H9 (cell line): ENCODE results near the gene SLC25A18. TPM values are rescaled to one million over a fixed set of nuclear protein-coding genes. Genes with fewer than 3 reads are reported as not detected.

ENCODE experiments used
- DNase-seq: peaks from one replicate; pipeline ENCODE4 v3.0.0-alpha.2; 2017
- H2AFZ ChIP-seq: one replicate; pipeline ENCODE4 v1.6.1; 2013; ENCODE audit warnings: mild to moderate bottlenecking, low read length, control low read depth, moderate library complexity
- H2AK5ac ChIP-seq: 2 replicates; pipeline ENCODE4 v1.6.1; 2013; ENCODE audit warnings: low read length, control low read depth, mixed read lengths; ENCODE audit not compliant: insufficient read length
- H2BK120ac ChIP-seq: one replicate; pipeline ENCODE4 v1.6.1; 2013; ENCODE audit warnings: low read depth, mild to moderate bottlenecking, low read length, control low read depth, inconsistent platforms; ENCODE audit not compliant: poor library complexity, severe bottlenecking
- H2BK12ac ChIP-seq: 2 replicates; pipeline ENCODE4 v1.6.1; 2013; ENCODE audit warnings: low read length, control low read depth, mixed read lengths, low read depth; ENCODE audit not compliant: insufficient read length
- H2BK15ac ChIP-seq: 2 replicates; pipeline ENCODE4 v1.6.1; 2013; ENCODE audit warnings: low read depth, low read length, control low read depth
- H2BK20ac ChIP-seq: one replicate; pipeline ENCODE4 v1.6.1; 2013; ENCODE audit warnings: low read depth, mild to moderate bottlenecking, low read length, control low read depth, inconsistent platforms; ENCODE audit not compliant: poor library complexity, severe bottlenecking
- H2BK5ac ChIP-seq: 2 replicates; pipeline ENCODE4 v1.6.1; 2013; ENCODE audit warnings: low read length, control low read depth, mixed read lengths; ENCODE audit not compliant: insufficient read length
- H3K14ac ChIP-seq: 2 replicates; pipeline ENCODE4 v1.6.1; 2013; ENCODE audit warnings: low read length, control low read depth; ENCODE audit not compliant: insufficient read depth
- H3K18ac ChIP-seq: 2 replicates; pipeline ENCODE4 v1.6.1; 2013; ENCODE audit warnings: low read depth, mild to moderate bottlenecking, mixed read lengths, low read length, control low read depth; ENCODE audit not compliant: insufficient read length
- H3K23ac ChIP-seq: 2 replicates; pipeline ENCODE4 v1.6.1; 2013; ENCODE audit warnings: low read length, control low read depth, mixed read lengths, low read depth; ENCODE audit not compliant: insufficient read length
- H3K23me2 ChIP-seq: 2 replicates; pipeline ENCODE4 v1.6.1; 2013; ENCODE audit warnings: low read depth, mild to moderate bottlenecking, mixed read lengths, low read length, control low read depth; ENCODE audit not compliant: insufficient read length, poor library complexity, severe bottlenecking
- H3K27ac ChIP-seq: 2 replicates; pipeline ENCODE4 v1.5.1; 2013; ENCODE audit warnings: low read length, control low read depth, mixed read lengths, low read depth; ENCODE audit not compliant: insufficient read length
- H3K27me3 ChIP-seq: 2 replicates; pipeline ENCODE4 v1.6.1; 2013; ENCODE audit warnings: low read length, control low read depth, inconsistent platforms; ENCODE audit not compliant: insufficient read depth
- H3K4ac ChIP-seq: 2 replicates; pipeline ENCODE4 v1.6.1; 2013; ENCODE audit warnings: low read depth, mild to moderate bottlenecking, control low read depth, inconsistent platforms, low read length, moderate library complexity
- H3K4me1 ChIP-seq: 2 replicates; pipeline ENCODE4 v1.6.1; 2013; ENCODE audit warnings: low read length, control low read depth, inconsistent platforms; ENCODE audit not compliant: insufficient read depth
- H3K4me2 ChIP-seq: 2 replicates; pipeline ENCODE4 v1.6.1; 2013; ENCODE audit warnings: low read length, control low read depth, mixed read lengths; ENCODE audit not compliant: insufficient read length, insufficient read depth
- H3K56ac ChIP-seq: 2 replicates; pipeline ENCODE4 v1.6.1; 2013; ENCODE audit warnings: low read depth, mild to moderate bottlenecking, mixed read lengths, low read length, control low read depth; ENCODE audit not compliant: insufficient read length
- H3K79me1 ChIP-seq: 2 replicates; pipeline ENCODE4 v1.6.1; 2013; ENCODE audit warnings: low read depth, mild to moderate bottlenecking, moderate library complexity, low read length, control low read depth, inconsistent platforms; ENCODE audit not compliant: insufficient read depth, poor library complexity, severe bottlenecking
- H3K79me2 ChIP-seq: 2 replicates; pipeline ENCODE4 v1.6.1; 2013; ENCODE audit warnings: low read length, control low read depth, inconsistent platforms; ENCODE audit not compliant: insufficient read depth
- H3K9ac ChIP-seq: 2 replicates; pipeline ENCODE4 v1.6.1; 2013; ENCODE audit warnings: low read length, control low read depth, mixed read lengths; ENCODE audit not compliant: insufficient read length; ENCODE audit errors: extremely low read depth
- H3K9me3 ChIP-seq: one replicate; pipeline ENCODE4 v1.6.1; 2013; ENCODE audit warnings: low read depth, low read length, inconsistent platforms; ENCODE audit not compliant: control insufficient read depth
- H3T11ph ChIP-seq: one replicate; pipeline ENCODE4 v1.6.1; 2013; ENCODE audit warnings: mild to moderate bottlenecking, low read length, control low read depth, inconsistent platforms
- H4K20me1 ChIP-seq: one replicate; pipeline ENCODE4 v1.6.1; 2013; ENCODE audit not compliant: control insufficient read depth, insufficient read length, insufficient read depth
- H4K5ac ChIP-seq: 2 replicates; pipeline ENCODE4 v1.6.1; 2013; ENCODE audit warnings: low read depth, mild to moderate bottlenecking, mixed read lengths, low read length, control low read depth; ENCODE audit not compliant: insufficient read length
- H4K8ac ChIP-seq: replicated peaks from 2 replicates; pipeline ENCODE4 v1.6.1; 2013; ENCODE audit warnings: low read length, control low read depth, mixed read lengths, low read depth; ENCODE audit not compliant: insufficient read length
- H4K91ac ChIP-seq: 2 replicates; pipeline ENCODE4 v1.6.1; 2013; ENCODE audit warnings: low read depth, mild to moderate bottlenecking, moderate library complexity, mixed read lengths, low read length, control low read depth; ENCODE audit not compliant: insufficient read length
- H3K27ac Mint-ChIP-seq, 3 experiments: 2 replicates in 2 of 3; 3 replicates in 1 of 3; pipeline ENCODE4 v1.8.0; 2020 to 2021; ENCODE audit warnings: mixed read lengths in 3 of 3, mild to moderate bottlenecking in 1 of 3, moderate library complexity in 1 of 3
- H3K27me3 Mint-ChIP-seq: 2 replicates; pipeline ENCODE4 v1.8.0; 2021; ENCODE audit warnings: low read depth, mild to moderate bottlenecking, moderate library complexity, mixed read lengths
- H3K36me3 Mint-ChIP-seq, 3 experiments: 2 replicates in 2 of 3; 3 replicates in 1 of 3; pipeline ENCODE4 v1.8.0; 2020 to 2021; ENCODE audit warnings: low read depth in 3 of 3, mixed read lengths in 3 of 3; ENCODE audit not compliant: insufficient read depth in 1 of 3
- H3K4me1 Mint-ChIP-seq, 2 experiments: 2 replicates each; pipeline ENCODE4 v1.8.0; 2020; ENCODE audit warnings: mixed read lengths in 2 of 2
- H3K4me3 Mint-ChIP-seq, 2 experiments: 2 replicates in 1 of 2; 3 replicates in 1 of 2; pipeline ENCODE4 v1.8.0; 2020 to 2021; ENCODE audit warnings: mild to moderate bottlenecking in 2 of 2, mixed read lengths in 2 of 2, moderate library complexity in 1 of 2
- H3K9me3 Mint-ChIP-seq, 2 experiments: 2 replicates in 1 of 2; 3 replicates in 1 of 2; pipeline ENCODE4 v1.8.0; 2020; ENCODE audit warnings: mild to moderate bottlenecking in 2 of 2, mixed read lengths in 2 of 2, moderate library complexity in 1 of 2
- CTCF ChIP-seq: fragments of 200-600 bp; sonication (generic); conservative IDR thresholded peaks from 3 replicates; pipeline ENCODE4 v1.8.0; 2021; ENCODE audit warnings: antibody characterized with exemption, mild to moderate bottlenecking
- WGBS: extraction: QIAGEN DNeasy Blood & Tissue Kit; methylation state at CpG from one replicate; pipeline ENCODE4 v1.1.7; 2013; ENCODE audit warnings: missing lambda C conversion rate, low lambda C conversion rate, mixed read lengths; ENCODE audit not compliant: insufficient read length; ENCODE audit errors: extremely low coverage; 5-methylcytosine and 5-hydroxymethylcytosine counted together
- total RNA-seq: library from RNA; stranded (reverse); gene quantifications from 2 replicates; pipeline ENCODE4 v1.2.1, GENCODE V29; 2021

Gene SLC25A18
- total RNA-seq, 1 experiment from 2014 or later, result 2.3 TPM

- Histone ChIP-seq H2BK12ac (no peak overlapping the region), H4K20me1 (no peaks in the 10 kb centered on the region), H2AFZ (no peak overlapping the region), H2BK15ac (no peak overlapping the region), H3T11ph (no peak overlapping the region), H3K23me2 (no peaks in the 10 kb centered on the region), H2BK20ac (no peak overlapping the region), H3K4ac (no peak overlapping the region), H3K79me1 (no peaks in the 10 kb centered on the region), H3K14ac (no peak overlapping the region), H4K91ac (no peak overlapping the region), H3K4me1 (no peaks in the 10 kb centered on the region), H4K5ac (no peak overlapping the region), H3K18ac (no peak overlapping the region), H3K79me2 (no peaks in the 10 kb centered on the region), H4K8ac (no peak overlapping the region), H3K27ac (no peak overlapping the region), H3K9ac (no peak overlapping the region), H3K9me3 (no peaks in the 10 kb centered on the region), H2BK120ac (no peak overlapping the region), H3K27me3 (no peaks in the 10 kb centered on the region), H3K23ac (no peak overlapping the region), H3K56ac (no peak overlapping the region), H3K4me2 (no peak overlapping the region), H2BK5ac (no peak overlapping the region), H2AK5ac (no peak overlapping the region)
- Mint-ChIP-seq H3K27ac (no peak overlapping the region), H3K36me3 (peaks cover 25 to 40% (median 30%) of the 10 kb centered on the region in 3 experiments), H3K4me3 (0 out of 5 replicates have a peak overlapping the region, but pooled peaks of 1 of the 2 experiments have one; percentile 12), H3K4me1 (peaks cover 0 to 2% of the 10 kb centered on the region in 2 experiments; a peak in 1 of 4 replicates), H3K27me3 (no peaks in the 10 kb centered on the region), H3K9me3 (no peaks in the 10 kb centered on the region)
- DNase-seq, result no peak
- no CpG with 5 or more reads among the region's 11 CpGs for WGBS
- TF ChIP-seq CTCF, result no peak
Observed at GRCh38 chr22:17588606-17589005, 25.3 kb downstream of the SLC25A18 start.
